NCI-H526 treated with DMSO at 0.1 percent for 48 hours (cell line): ENCODE measurements around the gene CD96.

Experiments used
- DNase-seq: peaks from one replicate; lab custom pipeline; 2025; lab: John Stamatoyannopoulos, UW

CD96 gene

DNA sequence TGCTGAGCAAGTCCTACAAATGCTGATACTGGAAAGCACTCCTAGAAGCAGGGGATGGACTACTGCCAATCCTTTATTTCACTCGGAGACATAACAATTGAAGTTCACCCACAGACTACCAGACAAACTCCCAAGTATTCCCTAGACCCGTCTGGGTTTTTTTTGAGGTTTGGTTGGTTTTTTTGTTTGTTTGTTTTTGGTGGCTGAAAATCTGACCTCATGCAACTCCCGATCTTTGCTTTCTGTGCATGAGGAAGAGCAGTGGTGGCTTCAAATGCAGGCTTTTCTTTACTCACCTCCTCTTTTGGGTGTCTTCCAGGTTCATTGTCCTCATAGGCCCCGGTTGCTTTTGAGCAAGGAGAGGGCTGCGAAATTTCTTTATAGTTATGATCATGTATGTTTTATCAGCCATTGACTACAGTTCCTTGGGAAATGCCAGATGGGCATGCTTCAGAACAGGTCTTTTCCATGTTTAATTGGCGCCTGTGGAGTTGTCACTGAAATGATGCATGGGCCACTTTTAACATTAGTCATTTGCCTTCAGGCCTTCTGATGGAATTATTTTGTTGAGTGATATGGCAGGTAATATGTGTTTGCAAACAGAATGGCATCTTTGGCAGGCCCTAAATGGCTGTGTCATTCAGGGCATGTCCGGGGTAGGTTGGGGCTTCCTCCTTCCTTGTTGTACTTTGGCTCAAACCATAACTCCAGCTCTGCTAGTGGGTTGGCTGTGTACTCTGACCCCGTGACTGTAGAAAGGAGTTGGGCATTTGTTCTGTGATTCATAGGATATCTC lies 134.4 kb downstream of the CD96 start:
- no peak for DNase-seq

DNA sequence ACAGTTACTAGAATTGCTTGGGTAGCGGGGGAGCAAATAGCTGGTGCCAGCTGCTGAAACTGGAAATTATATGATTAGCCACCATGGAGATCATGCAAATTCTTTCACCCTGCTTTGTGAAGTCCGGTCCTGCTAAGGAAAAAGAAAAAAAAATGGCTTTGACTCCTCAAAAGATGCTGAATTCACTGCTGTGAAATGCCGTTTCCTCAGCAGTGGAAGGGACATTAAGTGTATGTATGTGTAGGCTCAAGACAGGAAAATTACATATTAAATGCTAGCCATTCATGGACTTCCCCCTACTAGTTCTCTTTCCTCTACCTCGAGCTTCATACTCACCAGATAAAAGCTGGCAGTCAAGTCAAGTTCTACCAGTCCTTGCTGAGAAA lies 135.0 kb downstream of the CD96 start:
- peak; percentile 20 for DNase-seq

GRCh38 chr3:111681661-111682426 lies 139.8 kb downstream of the CD96 start:
- DNase-seq = no peak

DNA sequence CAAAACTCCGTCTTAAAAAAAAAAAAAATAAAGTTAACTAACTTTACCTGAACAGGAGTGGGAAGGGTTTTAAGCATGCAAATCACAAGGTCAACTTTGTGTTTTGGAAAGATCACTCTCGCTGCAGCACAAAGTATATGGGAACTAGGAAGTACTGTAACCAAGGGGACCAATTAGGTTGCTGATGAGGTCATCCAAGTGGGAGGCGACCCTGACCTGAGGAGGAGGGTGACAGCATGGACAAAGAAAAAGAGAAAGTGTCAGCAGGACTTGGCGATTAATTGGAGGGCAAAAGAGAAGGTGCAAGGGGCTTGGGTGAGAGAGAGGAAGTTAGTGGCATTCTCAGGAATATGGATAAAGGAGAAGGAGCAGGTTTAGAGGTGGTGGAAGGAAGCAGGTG lies 142.6 kb downstream of the CD96 start:
- DNase-seq = no peak

DNA sequence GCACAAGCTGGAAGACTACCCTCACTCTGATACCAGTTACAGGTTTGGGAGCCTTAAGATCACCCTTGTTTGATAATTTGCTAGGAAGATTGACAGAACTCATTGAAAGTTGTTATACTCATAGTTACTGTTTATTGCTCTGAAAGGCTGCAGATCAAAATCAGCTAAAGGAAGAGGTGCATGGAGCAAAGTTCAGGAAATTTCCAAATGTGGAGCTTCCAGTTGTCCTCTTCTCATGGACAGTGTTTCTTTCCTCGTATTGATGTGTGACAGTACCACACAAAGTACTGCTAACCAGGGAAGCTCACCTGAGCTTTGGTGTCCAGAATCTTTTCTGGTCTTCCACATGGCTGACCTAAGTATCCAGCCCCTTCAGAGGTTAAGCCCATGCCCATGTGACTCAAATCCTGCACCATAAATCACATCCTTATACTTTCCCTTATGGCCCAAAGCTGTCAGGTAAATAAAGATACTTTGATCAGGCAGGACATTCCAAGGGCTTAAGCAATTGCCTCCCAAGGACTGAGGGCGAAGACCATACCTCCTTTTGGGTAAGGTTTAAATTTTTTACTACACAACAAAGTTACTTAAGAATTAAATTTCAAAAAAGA lies 146.3 kb downstream of the CD96 start:
- DNase-seq = no peak

DNA sequence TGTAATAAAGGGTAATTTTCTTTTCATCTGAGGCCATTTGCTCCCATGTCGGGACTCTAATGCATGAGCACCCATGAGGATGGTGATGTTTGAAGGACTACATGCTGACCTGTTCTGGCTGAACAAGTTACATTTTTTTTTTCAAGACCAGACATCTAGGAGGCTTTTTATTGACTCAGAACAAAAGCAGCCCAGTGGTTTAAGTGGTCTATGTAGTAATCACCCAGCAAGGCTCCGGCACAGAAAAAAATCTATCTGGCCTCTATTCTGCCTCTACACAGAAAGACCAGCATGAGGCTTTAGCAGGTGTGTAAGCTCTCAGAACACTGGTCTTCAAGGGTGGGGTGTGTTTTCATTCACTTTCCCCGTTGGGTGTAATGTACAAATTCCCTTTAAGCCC lies 148.2 kb downstream of the CD96 start:
- no peak for DNase-seq

GRCh38 chr3:111691293-111691909 lies 149.4 kb downstream of the CD96 start:
- DNase-seq = peak; percentile 13

DNA sequence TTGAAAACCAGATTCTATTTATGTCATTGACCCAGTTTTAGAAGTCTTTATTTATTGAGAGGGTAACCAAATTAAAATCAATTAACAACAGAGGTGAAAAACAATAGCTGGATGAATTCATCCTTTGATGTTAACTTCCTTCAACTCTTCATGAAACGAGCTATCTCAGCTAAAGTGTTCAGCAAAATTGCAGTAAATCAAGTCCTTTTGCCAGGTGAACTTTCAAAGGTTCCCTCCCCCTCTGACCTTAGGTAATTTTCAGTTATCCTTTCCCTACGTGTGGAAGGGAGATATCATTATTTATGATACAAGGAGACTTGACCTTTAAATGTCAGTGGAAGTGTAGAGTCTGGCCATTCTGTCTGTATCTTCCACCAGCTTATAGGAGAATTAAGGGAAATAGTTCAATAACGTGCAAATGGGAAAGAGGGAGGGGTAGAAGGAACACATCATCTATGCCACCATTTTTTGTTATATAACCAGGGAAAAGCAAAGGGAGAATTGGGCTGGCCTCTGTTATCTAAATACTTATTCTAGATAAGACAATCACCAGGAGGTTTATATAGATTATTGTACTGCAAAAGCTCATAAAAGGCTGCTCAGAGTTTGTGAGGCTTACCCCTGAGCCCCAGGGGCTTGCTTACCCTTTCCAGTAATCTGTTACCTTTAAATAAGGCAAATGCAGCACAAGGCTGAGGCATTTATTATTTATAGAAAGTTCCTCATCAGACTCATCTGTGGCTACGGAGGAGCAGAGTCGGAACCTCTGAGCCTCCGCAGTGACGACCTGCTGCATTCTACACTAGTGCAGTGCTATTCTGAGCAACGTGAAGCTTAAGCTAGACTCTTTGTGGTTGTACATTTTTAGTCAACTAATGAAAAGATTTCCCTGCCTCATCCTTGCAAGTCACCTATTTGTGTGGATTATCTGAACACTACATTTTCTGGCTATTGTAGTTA lies 150.9 kb downstream of the CD96 start:
- DNase-seq = no peak

GRCh38 chr3:111694471-111694870 lies 152.5 kb downstream of the CD96 start:
- no peak for DNase-seq

DNA sequence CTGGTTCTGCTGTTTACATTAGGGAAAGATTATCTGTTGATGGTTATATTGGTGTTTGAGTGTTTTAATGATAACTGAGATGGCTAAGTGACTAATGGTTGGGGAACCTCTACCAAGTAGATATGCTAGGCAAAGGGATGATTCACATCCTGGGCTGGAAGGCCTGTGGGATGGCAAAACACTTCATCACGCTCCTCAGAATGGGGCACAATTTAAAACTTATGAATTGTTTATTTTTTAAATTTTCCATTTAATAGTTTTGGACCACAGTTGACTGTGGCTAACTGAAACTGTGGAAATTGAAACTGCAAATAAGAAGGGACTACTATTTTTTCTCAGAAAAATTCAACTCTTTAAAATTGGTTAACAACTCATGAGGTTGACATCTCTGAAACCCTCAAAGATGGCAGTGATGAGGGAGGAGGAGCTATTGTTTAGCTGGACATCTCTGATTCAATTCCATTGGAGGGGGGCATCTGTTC lies 153.7 kb downstream of the CD96 start:
- DNase-seq = no peak

DNA sequence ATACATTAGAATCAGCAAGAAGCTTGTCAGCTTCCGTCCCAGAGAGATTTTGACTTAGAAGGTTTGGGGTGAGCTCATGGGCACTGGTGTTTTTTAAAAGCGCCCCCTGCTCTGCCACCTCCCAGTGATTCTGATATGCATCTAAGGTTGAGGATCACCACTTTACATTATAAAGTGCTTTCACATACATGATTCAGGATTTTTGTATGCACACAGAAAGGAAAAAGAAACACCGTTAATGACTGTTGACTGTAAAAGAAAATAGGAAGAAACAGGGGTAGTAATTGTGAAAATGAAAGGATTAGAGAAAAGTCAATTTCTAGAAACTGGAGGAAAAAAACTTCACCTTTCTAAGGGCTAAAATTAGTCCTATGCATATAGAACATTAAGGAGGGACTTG lies 158.1 kb downstream of the CD96 start:
- no peak for DNase-seq

GRCh38 chr3:111701292-111701906 lies 159.4 kb downstream of the CD96 start:
- no peak for DNase-seq
